ENCODE results near the gene AXIN1. TPM values are rescaled to one million over a fixed set of nuclear protein-coding genes. Genes with fewer than 3 reads are reported as not detected.

The AXIN1 gene
- total RNA-seq, 1 experiment from 2014 or later: 26.9 TPM

DNA sequence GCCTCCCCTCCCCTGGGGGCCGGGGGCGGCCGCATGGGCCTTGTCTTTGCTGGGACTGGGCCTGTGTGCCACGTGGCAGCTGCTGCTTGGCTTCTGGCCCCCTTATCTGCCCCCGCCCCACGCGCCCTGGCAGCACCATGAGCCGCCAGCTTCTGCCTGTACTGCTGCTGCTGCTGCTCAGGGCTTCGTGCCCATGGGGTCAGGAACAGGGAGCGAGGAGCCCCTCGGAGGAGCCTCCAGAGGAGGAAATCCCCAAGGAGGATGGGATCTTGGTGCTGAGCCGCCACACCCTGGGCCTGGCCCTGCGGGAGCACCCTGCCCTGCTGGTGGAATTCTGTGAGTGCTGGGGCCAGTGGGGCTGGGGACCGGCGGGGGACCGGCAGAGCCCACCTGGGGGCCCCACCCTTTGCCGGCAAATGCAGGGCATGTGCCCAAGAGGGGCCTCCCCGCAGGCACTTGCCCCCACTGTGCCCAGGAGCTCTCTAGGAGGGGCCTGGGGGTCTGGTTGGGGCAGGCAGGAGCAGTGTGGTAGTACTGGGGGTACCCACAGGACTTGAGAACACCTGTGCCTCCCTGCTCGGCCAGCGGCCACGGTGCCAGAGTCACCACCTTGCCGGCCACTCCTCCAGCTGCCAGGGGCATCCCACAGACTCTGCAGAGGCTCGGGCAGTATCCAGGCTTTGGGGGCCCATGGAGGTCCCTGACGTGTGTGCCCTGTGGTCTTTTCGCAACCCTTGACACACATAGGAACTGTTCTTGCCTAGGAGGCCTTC, 69.3 kb downstream of the AXIN1 start, which contains the start of gene PDIA2:
TSS of gene PDIA2 (plus strand) at position 132 of the 773 bp plus-strand sequence. CDS start at position 138, 6 bp downstream.
- Histone ChIP-seq H3K4me3 (ENCODE audit: low read length) (no peak within 1 kb of the TSS), H3K9me2 (replicated peaks; ENCODE audit: low read length) (no peaks in the 10 kb centered on the region), H3F3A (ENCODE audit: low read length, unreplicated experiment) (no peaks in the 10 kb centered on the region), H3K4me2 (ENCODE audit: low read length) (no peak within 1 kb of the TSS), H2AFZ (ENCODE audit: low read length) (no peak within 1 kb of the TSS), H3K9ac (ENCODE audit: low read length) (no peak within 1 kb of the TSS), H3K36me3 (ENCODE audit: low read depth, low read length) (no peaks in the 10 kb centered on the region; the same call in 1 of the 2 replicates), H4K20me1 (ENCODE audit: low read length) (no peaks in the 10 kb centered on the region), H3K79me2 (ENCODE audit: low read length) (no peaks in the 10 kb centered on the region), H3K27ac (ENCODE audit: low read length) (no peak within 1 kb of the TSS), H3K27me3 (ENCODE audit: low read length) (peaks cover 11% of the 10 kb centered on the region), H3K9me3 (ENCODE audit: low read length) (no peaks in the 10 kb centered on the region), H3K4me1 (ENCODE audit: insufficient read depth, low read length) (no peaks in the 10 kb centered on the region)
- DNase-seq (no peak), ATAC-seq (no peak)
- ChIA-PET POLR2A (ENCODE audit: unreplicated experiment) (no interaction called here), CTCF (no interaction called here)
- BruUV-seq (replicated peaks): no TSS peak
- intact Hi-C loops (cut with micrococcal nuclease): no loop called here
- TF ChIP-seq, protein P1, sequence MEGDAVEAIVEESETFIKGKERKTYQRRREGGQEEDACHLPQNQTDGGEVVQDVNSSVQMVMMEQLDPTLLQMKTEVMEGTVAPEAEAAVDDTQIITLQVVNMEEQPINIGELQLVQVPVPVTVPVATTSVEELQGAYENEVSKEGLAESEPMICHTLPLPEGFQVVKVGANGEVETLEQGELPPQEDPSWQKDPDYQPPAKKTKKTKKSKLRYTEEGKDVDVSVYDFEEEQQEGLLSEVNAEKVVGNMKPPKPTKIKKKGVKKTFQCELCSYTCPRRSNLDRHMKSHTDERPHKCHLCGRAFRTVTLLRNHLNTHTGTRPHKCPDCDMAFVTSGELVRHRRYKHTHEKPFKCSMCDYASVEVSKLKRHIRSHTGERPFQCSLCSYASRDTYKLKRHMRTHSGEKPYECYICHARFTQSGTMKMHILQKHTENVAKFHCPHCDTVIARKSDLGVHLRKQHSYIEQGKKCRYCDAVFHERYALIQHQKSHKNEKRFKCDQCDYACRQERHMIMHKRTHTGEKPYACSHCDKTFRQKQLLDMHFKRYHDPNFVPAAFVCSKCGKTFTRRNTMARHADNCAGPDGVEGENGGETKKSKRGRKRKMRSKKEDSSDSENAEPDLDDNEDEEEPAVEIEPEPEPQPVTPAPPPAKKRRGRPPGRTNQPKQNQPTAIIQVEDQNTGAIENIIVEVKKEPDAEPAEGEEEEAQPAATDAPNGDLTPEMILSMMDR (conservative IDR thresholded peaks at IDR 0.05; ENCODE audit: low read depth, low read length): no peak
- TF ChIP-seq EZH2phosphoT487 (IDR thresholded peaks at IDR 0.05; ENCODE audit: borderline replicate concordance, low read length): no peak
- no peak for TF ChIP-seq EZH2 (IDR thresholded peaks at IDR 0.05; ENCODE audit: low read length, unreplicated experiment)

DNA sequence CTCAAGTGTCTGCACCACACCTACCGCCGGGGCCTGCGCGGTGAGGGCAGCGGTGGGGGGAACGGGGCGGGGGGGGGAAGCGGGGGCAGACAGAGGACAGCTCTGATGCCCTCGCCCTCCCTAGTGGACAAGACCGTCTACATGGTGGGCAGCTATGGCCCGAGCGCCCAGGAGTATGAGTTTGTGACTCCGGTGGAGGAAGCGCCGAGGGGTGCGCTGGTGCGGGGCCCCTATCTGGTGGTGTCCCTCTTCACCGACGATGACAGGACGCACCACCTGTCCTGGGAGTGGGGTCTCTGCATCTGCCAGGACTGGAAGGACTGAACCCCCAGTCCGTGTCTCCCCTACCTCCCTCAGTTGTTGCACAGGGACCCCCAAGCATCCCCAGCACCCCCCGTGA, 70.0 kb downstream of the AXIN1 start:
- Histone ChIP-seq H3K4me3 (ENCODE audit: low read length) (no peak overlapping the region), H3K36me3 (ENCODE audit: low read depth, low read length) (no peaks in the 10 kb centered on the region; the same call in 1 of the 2 replicates), H3K4me1 (ENCODE audit: insufficient read depth, low read length) (no peaks in the 10 kb centered on the region), H3K9ac (ENCODE audit: low read length) (no peak overlapping the region), H3K27ac (ENCODE audit: low read length) (no peak overlapping the region), H2AFZ (ENCODE audit: low read length) (no peak overlapping the region), H3K9me2 (replicated peaks; ENCODE audit: low read length) (no peaks in the 10 kb centered on the region), H3K9me3 (ENCODE audit: low read length) (no peaks in the 10 kb centered on the region), H3K4me2 (ENCODE audit: low read length) (no peak overlapping the region), H3K79me2 (ENCODE audit: low read length) (no peaks in the 10 kb centered on the region), H4K20me1 (ENCODE audit: low read length) (no peaks in the 10 kb centered on the region), H3F3A (ENCODE audit: low read length, unreplicated experiment) (no peaks in the 10 kb centered on the region), H3K27me3 (ENCODE audit: low read length) (peaks cover 11% of the 10 kb centered on the region)
- CTCF ChIA-PET: no interaction called here
- intact Hi-C loops (cut with micrococcal nuclease): no loop called here
- no peak for ATAC-seq
- POLR2A ChIA-PET (ENCODE audit: unreplicated experiment): no interaction called here
- BruUV-seq (replicated peaks): no TSS peak
- TF ChIP-seq EZH2phosphoT487 (IDR thresholded peaks at IDR 0.05; ENCODE audit: borderline replicate concordance, low read length) (no peak), EZH2 (IDR thresholded peaks at IDR 0.05; ENCODE audit: low read length, unreplicated experiment) (no peak)
- TF ChIP-seq, protein P1 (conservative IDR thresholded peaks at IDR 0.05; ENCODE audit: low read depth, low read length): no peak
- DNase-seq: no peak

DNA sequence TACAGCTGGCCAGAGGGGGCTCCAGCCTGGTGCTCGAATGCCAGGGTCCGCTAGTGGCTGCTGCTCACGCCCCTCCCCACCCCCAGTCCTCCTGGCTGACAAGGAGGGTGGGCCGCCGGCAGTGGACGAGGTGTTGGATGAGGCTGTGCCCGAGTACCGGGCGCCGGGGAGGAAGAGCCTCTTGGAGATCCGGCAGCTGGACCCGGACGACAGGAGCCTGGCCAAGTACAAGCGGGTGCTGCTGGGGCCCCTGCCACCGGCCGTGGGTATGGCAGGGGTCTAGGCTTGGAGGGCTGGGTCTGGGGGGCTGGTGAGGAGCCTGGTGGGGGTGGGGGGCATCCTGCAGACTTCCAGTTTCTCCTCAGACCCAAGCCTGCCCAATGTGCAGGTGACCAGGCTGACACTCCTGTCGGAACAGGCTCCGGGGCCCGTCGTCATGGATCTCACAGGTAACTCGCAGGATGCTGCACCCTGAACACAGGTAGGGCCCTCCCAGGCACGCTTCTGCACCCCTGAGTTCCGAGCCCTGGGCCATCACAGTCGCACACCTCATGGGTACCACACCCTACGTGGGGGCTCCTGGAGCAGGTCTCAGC, 70.8 kb downstream of the AXIN1 start:
- TF ChIP-seq, protein P1 (conservative IDR thresholded peaks at IDR 0.05; ENCODE audit: low read depth, low read length): no peak
- TF ChIP-seq EZH2phosphoT487 (IDR thresholded peaks at IDR 0.05; ENCODE audit: borderline replicate concordance, low read length): no peak
- TF ChIP-seq EZH2 (IDR thresholded peaks at IDR 0.05; ENCODE audit: low read length, unreplicated experiment): no peak
- CTCF ChIA-PET: no interaction called here
- Histone ChIP-seq H3K9me2 (replicated peaks; ENCODE audit: low read length) (no peaks in the 10 kb centered on the region), H3K9ac (ENCODE audit: low read length) (no peak overlapping the region), H3K9me3 (ENCODE audit: low read length) (no peaks in the 10 kb centered on the region), H3K4me3 (ENCODE audit: low read length) (no peak overlapping the region), H2AFZ (ENCODE audit: low read length) (no peak overlapping the region), H3K79me2 (ENCODE audit: low read length) (no peaks in the 10 kb centered on the region), H3F3A (ENCODE audit: low read length, unreplicated experiment) (no peaks in the 10 kb centered on the region), H3K4me1 (ENCODE audit: insufficient read depth, low read length) (no peaks in the 10 kb centered on the region), H3K4me2 (ENCODE audit: low read length) (no peak overlapping the region), H4K20me1 (ENCODE audit: low read length) (no peaks in the 10 kb centered on the region), H3K27me3 (ENCODE audit: low read length) (peaks cover 11% of the 10 kb centered on the region), H3K27ac (ENCODE audit: low read length) (no peak overlapping the region), H3K36me3 (ENCODE audit: low read depth, low read length) (no peaks in the 10 kb centered on the region; the same call in 1 of the 2 replicates)
- DNase-seq (no peak), ATAC-seq (no peak)
- no TSS peak for BruUV-seq (replicated peaks)
- intact Hi-C loops (cut with micrococcal nuclease): no loop called here
- POLR2A ChIA-PET (ENCODE audit: unreplicated experiment): no interaction called here

All from PC-3 (cell line).